ENCODE data around the gene MAP1LC3C. TPM values are rescaled to one million over a fixed set of nuclear protein-coding genes. Genes with fewer than 3 reads are reported as not detected.

Gene MAP1LC3C
- total and polyA plus RNA-seq, 10 of the 15 experiments (the other 5 are each of a cell fraction or from before 2014, with no cell fraction given): 0.19 TPM; not detected in 9

GRCh38 chr1:241968611-241969010 is 30.3 kb downstream of the MAP1LC3C start:
- Histone ChIP-seq H3K27ac (ENCODE audit: control insufficient read depth, insufficient read depth) (no peak overlapping the region), H3K79me2 (ENCODE audit: control insufficient read depth, insufficient read depth, low read length) (no peaks in the 10 kb centered on the region), H3K27me3 (replicated peaks in 1 of 2; ENCODE audit: control insufficient read depth in 2 of 2, insufficient read depth in 2 of 2, low read length in 1 of 2) (no peaks in the 10 kb centered on the region), H3K9me3 (replicated peaks; ENCODE audit: control insufficient read depth, insufficient read depth, low read length) (no peaks in the 10 kb centered on the region), H4K20me1 (ENCODE audit: control insufficient read depth, insufficient read depth) (no peaks in the 10 kb centered on the region), H3K4me3 (no peak overlapping the region), H3K4me1 (ENCODE audit: control insufficient read depth, insufficient read depth, low read length) (no peaks in the 10 kb centered on the region), H3K9ac (ENCODE audit: control insufficient read depth, insufficient read depth, low read length) (no peak overlapping the region), H2AFZ (ENCODE audit: control insufficient read depth, low read depth, low read length) (no peak overlapping the region), H3K4me2 (ENCODE audit: control insufficient read depth, insufficient read depth) (no peak overlapping the region), H3K36me3 (ENCODE audit: control insufficient read depth in 2 of 2, insufficient read depth in 2 of 2, low read length in 1 of 2) (no peaks in the 10 kb centered on the region)
- no peak for TF ChIP-seq ELK1 (IDR thresholded peaks at IDR 0.05; ENCODE audit: low read depth, low read length)
- TF ChIP-seq MAX (IDR thresholded peaks at IDR 0.05; ENCODE audit: low read depth, low read length): no peak
- TF ChIP-seq RAD51 (IDR thresholded peaks at IDR 0.05): no peak
- TF ChIP-seq STAT1 (conservative IDR thresholded peaks at IDR 0.05): no peak
- TF ChIP-seq SUZ12 (IDR thresholded peaks at IDR 0.05; ENCODE audit: unreplicated experiment): no peak
- TF ChIP-seq NFYA (IDR thresholded peaks at IDR 0.05; ENCODE audit: borderline replicate concordance, low read depth, low read length): no peak
- FAIRE-seq (no peak), DNase-seq (ENCODE audit: low read depth, low spot score) (no peak), ATAC-seq (no peak)
- no TSS peak for BruUV-seq (replicated peaks)
- WGBS (ENCODE audit: insufficient coverage, insufficient replicate concordance, low lambda C conversion rate, missing lambda C conversion rate): 0% methylated on average over 4 of the region's 4 CpGs
- CTCF ChIA-PET: interaction anchor here (0.6 kb wide), 1 partner anchor 108 kb away, joined by 3 read pairs; no protein-coding TSS in a partner anchor
- intact Hi-C loops (cut with micrococcal nuclease; ENCODE audit: unreplicated experiment) (no loop called here), in situ Hi-C loops (cut with MboI) (no loop called here)
- POLR2A ChIA-PET: no interaction called here
- RAD21 ChIA-PET (ENCODE audit: unreplicated experiment): no interaction called here
- SMC1A ChIA-PET (ENCODE audit: uncharacterized antibody, unreplicated experiment): no interaction called here
